Prostate gland (tissue), 2 donors: Measurements from ENCODE around the gene SLCO3A1. TPM values are rescaled to one million over a fixed set of nuclear protein-coding genes. Genes with fewer than 3 reads are reported as not detected.

Source experiments
- DNase-seq: peaks from one replicate; pipeline ENCODE4 v3.0.0-alpha.2; 2019; ENCODE audit warnings: low spot score
- H3K27ac ChIP-seq, 2 donors: fragments of 200-600 bp; sonication (generic); 2 replicates each; pipeline ENCODE4 v1.5.1; 2017 to 2019
- H3K27me3 ChIP-seq: fragments of 200-600 bp; sonication (generic); replicated peaks from 2 replicates; pipeline ENCODE4 v1.5.1; 2019; ENCODE audit not compliant: insufficient read depth
- H3K36me3 ChIP-seq, 2 donors: fragments of 200-600 bp; sonication (generic); 1 replicate in 1 of 2; 2 replicates in 1 of 2; pipeline versions ENCODE4 v1.5.1 to v1.8.1; 2017 to 2019
- H3K4me1 ChIP-seq: fragments of 200-600 bp; sonication (generic); replicated peaks from 2 replicates; pipeline ENCODE4 v1.5.1; 2019
- H3K4me3 ChIP-seq, 2 donors: fragments of 200-600 bp; sonication (generic); 2 replicates each; pipeline ENCODE4 v1.5.1; 2017 to 2019
- H3K9me3 ChIP-seq: fragments of 200-600 bp; sonication (generic); 2 replicates; pipeline ENCODE4 v1.5.1; 2017
- POLR2A ChIP-seq: fragments of 450-650 bp; IDR thresholded peaks from one replicate; pipeline ENCODE4 v1.6.1; 2016; ENCODE audit warnings: antibody characterized with exemption, mild to moderate bottlenecking
- POLR2AphosphoS5 ChIP-seq: sonication (generic); formaldehyde crosslinking; IDR thresholded peaks from one replicate; pipeline ENCODE4 v1.6.1; 2017; ENCODE audit warnings: antibody characterized with exemption
- WGBS: methylation state at CpG from one replicate; pipeline ENCODE4 v1.1.5; 2018; 5-methylcytosine and 5-hydroxymethylcytosine counted together
- intact Hi-C: fragments of 100-400 bp; cut with DNase I; formaldehyde crosslinking; loops from one replicate; pipeline ENCODE4 v1.14.2; 2022
- total RNA-seq, 2 donors: library from RNA; depleted of rRNA; stranded (reverse); fragments of >200 nt; gene quantifications; one replicate each; pipeline ENCODE4 v1.1.0, GENCODE V29; 2016
- TF ChIP-seq, protein P1 (sequence below), 4 experiments: fragments of 200-600 bp in 2 of 4; fragments of 450-650 bp in 2 of 4; sonication (generic) in 2 of 4; IDR thresholded peaks; 1 replicate in 3 of 4; 2 replicates in 1 of 4; pipeline ENCODE4 v1.5.1; 2016 to 2019; ENCODE audit warnings: antibody characterized with exemption in 4 of 4, mild to moderate bottlenecking in 2 of 4, moderate library complexity in 2 of 4

SLCO3A1 gene
- total RNA-seq, 2 donors from 2014 or later = 7.4 to 35.3 TPM

DNA sequence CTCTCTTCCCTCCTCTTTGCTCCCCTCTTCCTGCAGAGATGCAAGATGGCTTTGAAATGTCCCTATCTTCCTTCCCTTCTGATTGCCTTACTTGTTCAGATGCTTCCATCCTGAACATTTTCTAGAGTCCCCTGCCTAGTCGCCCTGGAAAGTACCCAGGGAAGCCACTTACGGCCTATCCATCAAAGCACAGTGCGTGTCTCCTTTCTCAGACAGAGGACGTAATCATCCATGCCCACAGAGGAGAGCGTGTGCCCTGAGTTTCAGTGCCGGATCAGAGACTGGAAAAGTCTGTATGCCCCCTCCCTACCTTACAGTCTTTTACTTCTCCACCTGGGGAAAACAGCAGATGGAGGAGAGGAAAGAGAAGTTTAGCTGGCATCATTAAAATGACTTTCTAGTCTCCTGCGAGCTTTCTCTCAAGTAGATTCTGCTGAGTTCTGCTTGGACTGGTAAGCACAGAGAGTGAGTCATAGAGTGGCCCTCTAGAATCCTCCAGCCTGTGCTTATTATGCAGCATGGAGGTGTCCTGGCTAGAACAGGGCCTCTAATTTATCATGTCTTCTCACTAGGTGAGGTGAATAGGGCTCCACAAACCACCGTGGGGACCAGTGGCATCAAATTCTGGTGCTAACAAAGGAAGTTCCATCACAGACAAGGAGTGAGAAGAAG lies 114.6 kb downstream of the SLCO3A1 start:
- H3K4me3 ChIP-seq = no peak overlapping the region
- H3K27ac ChIP-seq = no peak overlapping the region
- no peaks in the 10 kb centered on the region for H3K27me3 ChIP-seq
- H3K9me3 ChIP-seq = no peaks in the 10 kb centered on the region
- intact Hi-C loops = no loop called here
- H3K4me1 ChIP-seq = no peaks in the 10 kb centered on the region
- no peak for DNase-seq
- TF ChIP-seq POLR2AphosphoS5 (no peak), POLR2A (no peak)
- TF ChIP-seq, protein P1, sequence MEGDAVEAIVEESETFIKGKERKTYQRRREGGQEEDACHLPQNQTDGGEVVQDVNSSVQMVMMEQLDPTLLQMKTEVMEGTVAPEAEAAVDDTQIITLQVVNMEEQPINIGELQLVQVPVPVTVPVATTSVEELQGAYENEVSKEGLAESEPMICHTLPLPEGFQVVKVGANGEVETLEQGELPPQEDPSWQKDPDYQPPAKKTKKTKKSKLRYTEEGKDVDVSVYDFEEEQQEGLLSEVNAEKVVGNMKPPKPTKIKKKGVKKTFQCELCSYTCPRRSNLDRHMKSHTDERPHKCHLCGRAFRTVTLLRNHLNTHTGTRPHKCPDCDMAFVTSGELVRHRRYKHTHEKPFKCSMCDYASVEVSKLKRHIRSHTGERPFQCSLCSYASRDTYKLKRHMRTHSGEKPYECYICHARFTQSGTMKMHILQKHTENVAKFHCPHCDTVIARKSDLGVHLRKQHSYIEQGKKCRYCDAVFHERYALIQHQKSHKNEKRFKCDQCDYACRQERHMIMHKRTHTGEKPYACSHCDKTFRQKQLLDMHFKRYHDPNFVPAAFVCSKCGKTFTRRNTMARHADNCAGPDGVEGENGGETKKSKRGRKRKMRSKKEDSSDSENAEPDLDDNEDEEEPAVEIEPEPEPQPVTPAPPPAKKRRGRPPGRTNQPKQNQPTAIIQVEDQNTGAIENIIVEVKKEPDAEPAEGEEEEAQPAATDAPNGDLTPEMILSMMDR (IDR thresholded peaks at IDR 0.05) = no peak
- H3K36me3 ChIP-seq = no peaks in the 10 kb centered on the region
- 92% methylated on average over 8 of the region's 8 CpGs for WGBS

DNA sequence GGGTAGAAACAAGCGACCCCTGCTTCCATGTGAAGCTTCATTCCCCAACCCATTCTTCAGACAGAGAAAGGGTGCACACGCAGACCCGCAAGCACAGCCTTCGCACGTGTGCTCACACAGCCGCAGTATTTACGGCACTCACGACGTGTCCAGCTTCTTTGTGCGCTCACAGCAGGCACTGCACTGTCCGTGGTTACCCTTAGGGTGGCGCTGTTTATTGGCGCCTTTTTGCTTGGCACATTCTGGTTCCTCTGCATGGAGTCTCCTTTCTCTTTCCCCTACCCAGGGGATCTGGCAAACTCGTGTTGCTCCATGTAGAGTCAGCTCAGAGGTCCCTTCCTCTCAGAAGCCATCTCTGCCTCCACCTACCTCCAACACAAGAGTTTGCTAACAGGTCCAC lies 115.1 kb downstream of the SLCO3A1 start:
- H3K9me3 ChIP-seq = no peaks in the 10 kb centered on the region
- H3K4me3 ChIP-seq = no peak overlapping the region
- no peaks in the 10 kb centered on the region for H3K4me1 ChIP-seq
- DNase-seq = no peak
- no peak overlapping the region for H3K27ac ChIP-seq
- no peak for TF ChIP-seq POLR2AphosphoS5
- TF ChIP-seq, protein P1 (IDR thresholded peaks at IDR 0.05) = no peak
- no peak for TF ChIP-seq POLR2A
- WGBS = 91% methylated on average over 14 of the region's 14 CpGs
- intact Hi-C loops = no loop called here
- H3K36me3 ChIP-seq = no peaks in the 10 kb centered on the region
- no peaks in the 10 kb centered on the region for H3K27me3 ChIP-seq

DNA sequence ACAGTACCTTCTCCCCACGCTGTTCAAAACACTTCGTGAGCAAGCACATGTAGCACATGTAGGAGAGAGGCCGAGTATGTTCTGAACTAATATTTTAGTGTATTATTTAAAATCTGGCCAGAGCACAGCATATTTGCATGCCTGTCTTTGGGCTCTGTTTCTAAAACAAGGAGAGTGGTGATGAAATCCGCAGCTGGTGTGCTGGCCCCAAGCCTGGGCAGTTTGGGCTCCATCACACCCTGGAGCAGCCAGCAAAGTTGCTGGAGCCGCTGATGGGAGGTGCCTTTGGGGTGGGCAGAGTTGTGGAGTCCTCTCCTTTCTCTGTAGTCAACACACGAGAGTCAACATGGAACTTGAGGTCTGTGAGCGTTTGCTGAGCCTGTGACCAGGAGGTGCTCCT lies 116.6 kb downstream of the SLCO3A1 start:
- no peak overlapping the region for H3K27ac ChIP-seq
- no peaks in the 10 kb centered on the region for H3K27me3 ChIP-seq
- H3K9me3 ChIP-seq = no peaks in the 10 kb centered on the region
- TF ChIP-seq POLR2A (no peak), POLR2AphosphoS5 (no peak)
- TF ChIP-seq, protein P1 (IDR thresholded peaks at IDR 0.05) = no peak
- intact Hi-C loops = no loop called here
- no peaks in the 10 kb centered on the region for H3K36me3 ChIP-seq
- no peak for DNase-seq
- no peaks in the 10 kb centered on the region for H3K4me1 ChIP-seq
- H3K4me3 ChIP-seq = no peak overlapping the region
- WGBS = 49% methylated on average over 7 of the region's 7 CpGs

DNA sequence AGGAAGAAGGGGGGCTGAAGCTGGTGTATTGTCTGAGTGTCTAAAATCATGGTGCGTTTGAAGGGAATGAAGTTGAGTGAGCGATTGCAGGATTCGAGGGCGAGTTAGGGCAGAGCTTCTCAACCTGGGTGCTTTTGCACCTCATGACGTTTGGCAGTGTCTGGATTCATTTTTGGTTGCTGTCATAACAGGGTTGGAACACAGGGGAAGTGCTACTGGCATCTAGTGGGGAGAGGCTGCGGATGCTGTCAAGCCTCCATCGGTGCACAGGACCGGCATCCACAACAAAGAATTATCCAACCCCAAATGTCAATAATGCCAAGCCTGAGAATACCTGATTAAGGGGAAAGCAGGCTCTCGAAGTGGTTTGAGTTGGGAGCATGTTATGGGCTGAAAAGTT lies 120.0 kb downstream of the SLCO3A1 start:
- no peaks in the 10 kb centered on the region for H3K4me1 ChIP-seq
- DNase-seq = no peak
- H3K27ac ChIP-seq = no peak overlapping the region
- TF ChIP-seq, protein P1 (IDR thresholded peaks at IDR 0.05) = no peak
- no peak for TF ChIP-seq POLR2A
- no peak for TF ChIP-seq POLR2AphosphoS5
- intact Hi-C loops = no loop called here
- WGBS = 50% methylated on average over 9 of the region's 9 CpGs
- no peaks in the 10 kb centered on the region for H3K9me3 ChIP-seq
- H3K27me3 ChIP-seq = no peaks in the 10 kb centered on the region
- H3K4me3 ChIP-seq = no peak overlapping the region
- H3K36me3 ChIP-seq = no peaks in the 10 kb centered on the region

DNA sequence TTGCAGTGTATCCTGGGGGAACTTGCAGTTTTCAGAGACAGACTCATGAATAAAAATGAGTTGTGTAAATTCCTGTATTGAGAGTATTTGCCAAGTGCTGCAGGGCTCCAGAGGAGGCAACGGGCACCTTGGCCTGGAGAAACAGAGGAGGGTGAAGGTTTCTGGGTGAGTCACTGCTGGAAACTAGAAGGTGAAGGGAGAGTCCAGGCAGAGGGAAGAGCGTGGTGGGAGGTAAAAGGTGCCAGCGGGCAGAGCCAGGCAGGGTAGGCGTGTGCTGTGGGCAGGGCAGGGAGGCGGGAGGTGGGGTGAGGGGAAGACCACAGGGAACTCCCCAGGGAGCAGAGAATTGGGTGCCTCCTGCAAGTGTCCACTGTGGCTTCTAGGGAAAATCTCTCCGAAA lies 120.8 kb downstream of the SLCO3A1 start:
- 51% methylated on average over 6 of the region's 6 CpGs for whole genome bisulfite sequencing
- intact Hi-C loops = no loop called here
- H3K27ac ChIP-seq = no peak overlapping the region

More for the DNA sequence above, 120.8 kb downstream of the SLCO3A1 start:
- DNase-seq = no peak
- no peak overlapping the region for H3K4me3 ChIP-seq
- no peak for TF ChIP-seq POLR2AphosphoS5
- H3K4me1 ChIP-seq = no peaks in the 10 kb centered on the region
- no peaks in the 10 kb centered on the region for H3K36me3 ChIP-seq
- H3K27me3 ChIP-seq = no peaks in the 10 kb centered on the region
- H3K9me3 ChIP-seq = no peaks in the 10 kb centered on the region
